Measurements from ENCODE around the gene SMG9.

Gene SMG9

GRCh38 chr19:43751466-43752220 is 3.1 kb downstream of the SMG9 start:
- DNase-seq = no peak

DNA sequence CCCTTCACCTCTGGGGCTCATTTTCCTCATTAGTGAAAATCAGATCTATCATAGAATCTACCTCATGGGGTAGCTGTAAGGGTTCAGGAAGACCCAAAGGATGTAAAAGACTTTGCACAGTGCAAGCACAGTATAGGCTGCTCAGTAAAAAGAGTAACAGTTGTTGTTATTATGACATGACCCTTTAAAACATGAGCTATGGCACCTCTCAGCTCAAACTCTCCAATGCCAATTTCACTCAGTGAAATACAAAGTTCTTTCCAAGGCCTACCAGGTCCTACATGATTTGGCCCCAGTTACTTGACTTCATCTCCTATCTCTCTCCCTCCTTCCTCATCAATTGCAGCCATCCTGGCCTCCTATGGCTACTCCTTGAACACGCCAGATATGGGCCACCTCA is 4.9 kb downstream of the SMG9 start:
- DNase-seq = no peak

GRCh38 chr19:43749152-43749551 is 5.6 kb downstream of the SMG9 start:
- DNase-seq = no peak

GRCh38 chr19:43748685-43749084 is 6.1 kb downstream of the SMG9 start:
- DNase-seq = no peak

GRCh38 chr19:43748205-43748594 is 6.6 kb downstream of the SMG9 start:
- DNase-seq = no peak

GRCh38 chr19:43747557-43748204 is 7.1 kb downstream of the SMG9 start:
- DNase-seq = no peak

GRCh38 chr19:43743059-43743458 is 11.7 kb downstream of the SMG9 start:
- no peak for DNase-seq

- no peak for DNase-seq
Observed at GRCh38 chr19:43741075-43741825, 13.5 kb downstream of the SMG9 start.

- no peak for DNase-seq
Observed at GRCh38 chr19:43739439-43740235, 15.1 kb downstream of the SMG9 start.

DNA sequence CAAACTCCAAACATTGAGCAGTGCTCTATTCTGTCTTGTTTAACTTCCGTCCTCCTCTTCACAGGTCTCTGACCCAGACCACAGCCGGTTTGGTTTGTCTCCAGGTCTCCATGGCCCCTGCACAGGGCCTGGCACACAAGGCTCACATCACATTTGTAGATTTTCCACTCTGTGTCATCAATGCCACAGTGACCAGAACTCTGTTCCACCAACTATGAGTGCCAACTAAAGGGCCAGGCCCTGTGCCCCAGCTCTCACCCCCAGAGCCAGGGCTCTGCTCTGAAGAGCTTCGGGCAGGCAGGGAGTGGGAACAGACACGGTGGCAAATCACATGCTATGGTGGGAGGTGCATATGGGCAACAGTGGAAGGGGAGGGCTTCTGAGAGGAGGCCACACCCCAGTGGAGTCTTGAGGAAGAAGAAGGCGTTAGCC is 16.0 kb downstream of the SMG9 start:
- no peak for DNase-seq

DNA sequence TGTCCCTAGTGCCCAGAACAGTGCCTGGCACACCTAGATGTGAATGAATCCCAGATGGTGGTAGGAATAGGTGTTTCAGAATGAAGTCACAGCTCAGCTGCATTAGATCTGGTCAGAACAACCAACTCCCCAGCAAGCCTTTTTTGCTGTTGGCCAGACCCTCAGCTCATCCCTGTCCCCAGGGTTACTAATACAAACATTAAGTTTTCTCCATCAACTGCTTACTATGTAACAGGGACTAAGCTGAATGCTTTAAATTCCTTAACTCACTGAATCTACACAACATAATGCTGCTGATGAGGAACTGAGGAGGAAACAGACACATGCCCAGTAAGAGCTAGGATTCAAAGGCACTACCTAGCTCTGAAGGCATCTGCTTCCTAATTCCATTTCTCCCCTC is 18.8 kb downstream of the SMG9 start:
- no peak for DNase-seq

- no peak for DNase-seq
Observed at GRCh38 chr19:43735013-43735412, 19.7 kb downstream of the SMG9 start.

DNA sequence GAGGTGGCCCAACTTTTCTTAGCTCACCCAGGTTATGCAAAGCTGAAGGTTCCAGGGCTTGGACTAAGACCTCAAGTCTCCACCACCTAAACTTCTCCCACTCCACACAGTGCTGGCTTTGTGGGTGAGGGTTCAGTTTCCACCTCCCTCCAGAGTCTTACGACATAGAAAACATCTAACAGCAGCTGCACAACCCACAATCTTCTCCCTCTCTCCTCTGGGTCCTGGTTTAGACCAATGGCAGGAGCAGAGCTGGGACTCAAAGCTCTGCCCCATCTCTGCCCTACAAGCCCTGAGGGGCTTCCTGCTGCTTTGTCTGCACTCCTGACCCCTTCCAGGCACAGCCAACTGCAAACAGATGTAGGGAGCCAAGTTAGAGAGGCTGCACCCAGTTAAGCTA is 22.9 kb downstream of the SMG9 start:
- DNase-seq = no peak

- no peak for DNase-seq
Observed at GRCh38 chr19:43731346-43731745, 23.4 kb downstream of the SMG9 start.

DNA sequence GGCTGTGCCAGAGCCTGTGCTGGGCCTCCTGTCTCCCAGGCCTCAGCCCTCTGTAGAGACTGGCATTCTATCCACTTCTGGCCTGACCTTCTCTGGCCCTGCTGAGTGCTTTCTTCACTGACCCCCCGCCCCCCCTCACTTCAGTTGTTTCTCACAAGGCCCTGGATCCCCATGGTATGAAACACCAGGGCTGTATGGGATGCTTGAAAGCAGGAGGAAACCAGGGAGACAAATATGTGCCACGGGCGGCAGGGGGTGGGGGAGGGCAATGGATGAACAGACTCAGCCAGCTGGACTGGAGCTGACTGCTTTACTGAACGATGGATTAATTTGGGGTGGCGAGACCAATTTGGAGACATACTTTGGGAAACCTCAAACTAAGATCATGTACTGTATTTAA is 24.8 kb downstream of the SMG9 start:
- DNase-seq = no peak

DNA sequence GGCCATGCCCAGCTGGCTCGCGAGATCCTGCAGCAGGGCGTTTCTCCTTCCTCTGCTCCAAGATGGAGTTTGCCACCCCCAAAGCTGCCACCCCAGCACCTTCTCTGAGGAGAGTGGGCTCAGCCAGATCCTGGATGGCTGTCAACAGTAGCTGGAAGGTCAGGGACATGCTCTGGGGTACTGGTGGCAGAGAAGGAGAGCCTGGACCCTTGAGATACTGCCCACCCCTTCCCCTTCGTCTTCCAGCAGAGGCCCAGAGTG is 27.2 kb downstream of the SMG9 start:
- no peak for DNase-seq

DNA sequence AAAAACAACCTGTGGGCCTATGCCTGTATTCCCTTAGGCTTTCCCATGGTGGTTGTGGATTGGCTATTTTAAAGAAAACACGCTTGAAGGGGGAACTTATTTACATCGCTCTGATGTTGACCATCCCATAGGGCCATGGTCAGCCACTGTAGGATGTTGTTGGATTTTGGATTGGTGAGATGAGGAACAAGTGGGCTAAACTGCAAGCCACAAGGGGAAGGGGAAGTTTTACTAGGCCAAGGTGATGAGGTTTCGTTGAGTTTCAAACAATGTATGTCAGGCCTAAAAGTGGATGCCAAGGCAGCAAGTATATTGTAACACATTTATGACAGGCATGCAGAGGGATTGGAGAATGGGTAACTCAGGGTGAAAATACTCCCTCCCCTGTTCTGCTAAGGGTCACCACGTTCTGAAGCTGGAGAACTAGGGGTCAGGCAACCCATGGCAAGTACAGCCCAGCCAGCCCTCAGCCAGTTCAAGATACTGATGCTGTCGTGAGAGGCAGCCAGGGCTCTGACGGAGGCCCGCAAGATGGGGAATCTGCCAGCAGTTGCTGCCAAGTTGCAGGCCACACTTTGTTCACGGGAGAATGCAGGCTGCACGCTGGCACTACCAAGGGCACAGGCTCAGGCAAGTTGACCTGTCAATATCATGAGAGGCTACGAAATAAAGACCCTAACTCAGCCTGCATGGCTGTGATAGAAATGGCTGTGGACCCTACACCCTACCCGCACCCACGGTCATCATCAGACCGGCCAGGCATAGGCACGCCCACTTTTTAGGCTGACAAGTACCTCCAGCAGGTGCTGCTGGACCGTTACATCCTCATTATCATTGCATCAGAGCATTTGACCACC is 27.8 kb downstream of the SMG9 start:
- DNase-seq = no peak

- no peak for DNase-seq
Observed at GRCh38 chr19:43725468-43725867, 29.3 kb downstream of the SMG9 start.

DNA sequence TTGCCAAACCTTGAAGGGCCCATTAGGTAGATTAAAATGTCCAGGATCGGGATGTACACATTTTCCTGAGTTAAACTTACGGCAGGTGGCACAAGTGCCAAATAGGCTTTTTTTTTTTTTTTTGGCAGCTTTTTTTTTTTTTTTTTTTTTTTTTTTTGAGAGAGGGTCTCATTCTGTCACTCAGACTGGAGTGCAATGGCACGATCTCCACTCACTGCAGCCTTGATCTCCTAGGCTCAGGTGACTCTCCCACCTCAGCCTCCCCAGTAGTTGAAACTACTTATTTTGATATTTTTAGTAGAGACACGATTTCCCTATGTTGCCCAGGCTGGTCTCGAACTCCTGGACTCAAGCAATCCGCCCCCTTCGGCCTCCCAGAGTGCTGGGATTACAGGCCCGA is 29.9 kb downstream of the SMG9 start:
- no peak for DNase-seq

DNA sequence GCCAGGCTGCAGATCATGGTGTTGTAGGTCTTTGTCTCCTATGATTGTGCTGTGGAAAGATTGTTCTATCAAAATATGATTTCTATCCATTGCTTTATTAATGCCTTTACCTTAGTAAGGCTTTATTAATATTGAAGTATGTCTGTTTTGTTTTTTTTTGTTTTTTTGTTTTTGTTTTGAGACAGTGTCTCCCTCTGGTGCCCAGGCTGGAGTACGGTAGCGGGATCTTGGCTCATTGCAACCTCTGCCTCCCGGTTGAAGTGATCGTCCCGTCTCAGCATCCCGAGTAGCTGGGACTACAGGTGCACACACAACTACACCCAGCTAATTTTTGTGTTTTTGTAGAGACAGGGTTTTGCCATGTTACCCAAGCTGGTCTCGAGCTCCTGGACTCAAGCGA is 31.2 kb downstream of the SMG9 start:
- no peak for DNase-seq

DNA sequence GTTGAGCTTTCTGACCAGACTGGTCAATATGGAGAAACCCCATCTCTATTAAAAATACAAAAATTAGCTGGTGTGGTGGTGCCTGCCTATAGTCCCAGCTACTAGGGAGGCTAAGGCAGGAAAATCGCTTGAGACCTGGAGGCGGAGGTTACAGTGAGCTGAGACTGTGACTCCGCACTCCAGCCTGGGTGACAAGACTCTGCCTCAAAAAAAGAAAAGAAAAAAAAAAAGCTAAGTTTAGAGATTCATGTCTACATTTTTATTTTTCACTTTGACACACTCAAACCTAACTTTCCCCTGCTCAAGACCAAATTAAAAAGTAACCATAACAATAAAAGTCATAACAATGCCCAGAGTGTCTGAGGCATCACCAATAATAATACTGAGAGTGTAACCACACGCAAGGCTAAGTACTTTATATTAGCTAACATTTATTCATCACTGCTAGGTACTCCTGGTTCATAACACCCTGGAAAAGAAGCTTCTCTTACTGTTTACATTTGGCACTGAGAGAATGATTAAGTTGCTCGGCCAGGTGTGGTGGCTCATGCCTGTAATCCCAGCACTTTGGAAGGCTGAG is 33.2 kb downstream of the SMG9 start:
- DNase-seq = no peak

GRCh38 chr19:43720936-43721335 is 33.8 kb downstream of the SMG9 start:
- DNase-seq = no peak

Data from eye (tissue), 1 donor.